Mesenchymal stem cell (in vitro differentiated cells and primary cell): Measurements from ENCODE around the gene LRRC7.
A peak's percentile ranks its signal among the peaks of the same experiment; 100 is the strongest.
"Not testable (repeated sequence)": the region's sequence is repeated elsewhere in the genome, so short reads cannot be mapped to it uniquely, and the experiment has no call there.

Experiments used
- DNase-seq: peaks from one replicate; pipeline ENCODE4 v3.0.0-alpha.2; 2013
- H2AFZ ChIP-seq: one replicate; pipeline ENCODE4 v1.6.1; 2013; ENCODE audit warnings: low read depth, mild to moderate bottlenecking, control low read depth, inconsistent platforms, low read length, moderate library complexity
- H2AK5ac ChIP-seq: 2 replicates; pipeline ENCODE4 v1.6.1; 2013; ENCODE audit warnings: low read length, moderate library complexity, mild to moderate bottlenecking, inconsistent platforms; ENCODE audit not compliant: severe bottlenecking
- H2BK120ac ChIP-seq: one replicate; pipeline ENCODE4 v1.6.1; 2013; ENCODE audit warnings: low read depth, mild to moderate bottlenecking, inconsistent platforms, low read length, moderate library complexity
- H2BK12ac ChIP-seq, 2 experiments: one replicate each; pipeline ENCODE4 v1.6.1; 2013; ENCODE audit warnings: inconsistent platforms in 2 of 2, low read length in 2 of 2, mild to moderate bottlenecking in 2 of 2, moderate library complexity in 2 of 2, control low read depth in 1 of 2
- H2BK15ac ChIP-seq: one replicate; pipeline ENCODE4 v1.6.1; 2013; ENCODE audit warnings: mild to moderate bottlenecking, low read depth, inconsistent platforms; ENCODE audit not compliant: poor library complexity, severe bottlenecking
- H2BK5ac ChIP-seq: 2 replicates; pipeline ENCODE4 v1.6.1; 2013; ENCODE audit warnings: low read depth, mild to moderate bottlenecking, low read length, control low read depth, inconsistent platforms; ENCODE audit not compliant: poor library complexity, severe bottlenecking
- H3K14ac ChIP-seq, 2 experiments: one replicate each; pipeline ENCODE4 v1.6.1; 2013; ENCODE audit warnings: inconsistent platforms in 2 of 2, low read length in 2 of 2, control low read depth in 1 of 2, mild to moderate bottlenecking in 1 of 2, moderate library complexity in 1 of 2
- H3K18ac ChIP-seq, 2 experiments: one replicate each; pipeline ENCODE4 v1.6.1; 2013; ENCODE audit warnings: inconsistent platforms in 2 of 2, low read length in 2 of 2, control low read depth in 1 of 2, low read depth in 1 of 2, mild to moderate bottlenecking in 1 of 2
- H3K23ac ChIP-seq, 2 experiments: one replicate each; pipeline ENCODE4 v1.6.1; 2013; ENCODE audit warnings: inconsistent platforms in 2 of 2, low read length in 2 of 2, mild to moderate bottlenecking in 2 of 2, moderate library complexity in 2 of 2, control low read depth in 1 of 2
- H3K27ac ChIP-seq: 2 replicates; pipeline ENCODE4 v1.5.1; 2013; ENCODE audit warnings: mild to moderate bottlenecking, moderate library complexity, low read length, control low read depth, inconsistent platforms; ENCODE audit not compliant: poor library complexity, severe bottlenecking
- H3K27me3 ChIP-seq, 2 experiments: 2 replicates each; pipeline versions ENCODE4 v1.6.1 to v1.7.0; 2013; ENCODE audit warnings: low read length in 2 of 2, mild to moderate bottlenecking in 2 of 2, moderate library complexity in 2 of 2, control low read depth in 1 of 2, inconsistent platforms in 1 of 2; ENCODE audit not compliant: control insufficient read depth in 1 of 2, insufficient read depth in 1 of 2
- H3K36me3 ChIP-seq, 2 experiments: 2 replicates each; pipeline versions ENCODE4 v1.6.1 to v1.7.0; 2013; ENCODE audit warnings: low read length in 2 of 2, control low read depth in 1 of 2, inconsistent platforms in 1 of 2, low read depth in 1 of 2, mild to moderate bottlenecking in 1 of 2; ENCODE audit not compliant: insufficient read depth in 2 of 2, control insufficient read depth in 1 of 2
- H3K4ac ChIP-seq, 2 experiments: one replicate each; pipeline ENCODE4 v1.6.1; 2013; ENCODE audit warnings: inconsistent platforms in 2 of 2, low read length in 2 of 2, mild to moderate bottlenecking in 2 of 2, moderate library complexity in 2 of 2, control low read depth in 1 of 2, low read depth in 1 of 2
- H3K4me1 ChIP-seq: 2 replicates; pipeline ENCODE4 v1.6.1; 2013; ENCODE audit warnings: low read depth, low read length, control low read depth; ENCODE audit not compliant: control insufficient read depth, insufficient read depth
- H3K4me2 ChIP-seq: 2 replicates; pipeline ENCODE4 v1.6.1; 2013; ENCODE audit warnings: low read length, mild to moderate bottlenecking, inconsistent platforms; ENCODE audit not compliant: poor library complexity, severe bottlenecking
- H3K4me3 ChIP-seq, 2 experiments: 2 replicates each; pipeline versions ENCODE4 v1.5.1 to v1.7.0; 2013; ENCODE audit warnings: low read length in 2 of 2, mild to moderate bottlenecking in 2 of 2, control low read depth in 1 of 2, low read depth in 1 of 2; ENCODE audit not compliant: insufficient read depth in 1 of 2
- H3K79me1 ChIP-seq: replicated peaks from 2 replicates; pipeline ENCODE4 v1.6.1; 2013; ENCODE audit warnings: mild to moderate bottlenecking, control low read depth, low read length, inconsistent platforms; ENCODE audit not compliant: poor library complexity, severe bottlenecking
- H3K9ac ChIP-seq: 2 replicates; pipeline ENCODE4 v1.7.0; 2013; ENCODE audit warnings: mild to moderate bottlenecking, low read length, moderate library complexity
- H3K9me3 ChIP-seq: 2 replicates; pipeline ENCODE4 v1.7.0; 2013; ENCODE audit warnings: mild to moderate bottlenecking, low read length; ENCODE audit not compliant: control insufficient read depth
- H4K8ac ChIP-seq: one replicate; pipeline ENCODE4 v1.6.1; 2013; ENCODE audit warnings: inconsistent platforms, mild to moderate bottlenecking, low read length, moderate library complexity
- H4K91ac ChIP-seq: one replicate; pipeline ENCODE4 v1.6.1; 2013; ENCODE audit warnings: mild to moderate bottlenecking, low read length, inconsistent platforms
- WGBS: methylation state at CpG from one replicate; pipeline ENCODE4 v1.1.7; 2013; ENCODE audit warnings: mixed read lengths; 5-methylcytosine and 5-hydroxymethylcytosine counted together

Gene LRRC7

DNA sequence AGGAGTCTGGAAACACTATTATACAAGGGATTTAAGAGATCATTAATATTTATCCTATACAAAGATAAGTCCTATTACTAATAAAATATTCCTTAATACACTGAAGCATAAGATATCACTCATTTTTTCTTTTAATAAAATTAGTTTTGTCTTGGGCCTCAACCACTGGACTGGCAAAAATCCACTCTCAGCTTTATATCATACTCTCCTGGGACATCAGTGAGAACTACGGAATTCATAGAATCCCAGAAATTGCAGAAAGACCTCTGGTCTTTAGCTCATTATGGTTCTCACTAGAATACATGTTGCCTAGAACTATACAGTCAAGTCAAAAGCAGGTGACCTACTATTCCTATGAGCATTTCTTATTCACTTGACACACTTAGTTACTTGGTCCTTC lies 352.7 kb downstream of the LRRC7 start:
- no peak overlapping the region for H3K4me2 ChIP-seq

DNA sequence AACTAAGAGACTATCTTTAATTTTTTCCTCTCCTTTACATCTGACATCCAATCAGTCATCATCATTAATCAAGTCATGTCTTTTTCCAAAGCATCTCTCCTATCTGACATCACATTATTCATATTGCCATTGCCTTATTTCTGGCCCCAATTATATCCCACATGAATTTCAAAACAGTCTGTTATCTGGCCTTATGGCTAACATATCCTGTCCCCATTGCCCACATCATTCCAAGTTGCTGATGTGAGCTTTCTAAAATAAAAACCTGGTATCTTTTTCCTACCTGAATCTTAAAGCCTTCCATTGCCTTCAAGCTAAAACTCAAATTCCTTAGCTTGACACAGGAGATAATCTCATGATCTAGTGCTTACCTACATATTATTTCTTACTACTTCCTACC lies 353.8 kb downstream of the LRRC7 start:
- no peak overlapping the region for H2AK5ac ChIP-seq
- no peak overlapping the region for H2BK5ac ChIP-seq
- H3K4me2 ChIP-seq = no peak overlapping the region
- no peak overlapping the region for H3K4ac ChIP-seq
- H3K9ac ChIP-seq = no peak overlapping the region
- no peaks in the 10 kb centered on the region for H3K36me3 ChIP-seq
- H2AFZ ChIP-seq = no peak overlapping the region
- no peak for DNase-seq
- no peaks in the 10 kb centered on the region for H3K27me3 ChIP-seq
- no peak overlapping the region for H2BK15ac ChIP-seq
- H3K18ac ChIP-seq = no peak overlapping the region
- no peak overlapping the region for H3K4me3 ChIP-seq
- no peak overlapping the region for H3K27ac ChIP-seq
- H3K4me1 ChIP-seq = no peaks in the 10 kb centered on the region
- no peak overlapping the region for H3K14ac ChIP-seq
- no peak overlapping the region for H2BK12ac ChIP-seq
- no peak overlapping the region for H4K8ac ChIP-seq
- no peak overlapping the region for H4K91ac ChIP-seq
- no peak overlapping the region for H3K23ac ChIP-seq
- H3K9me3 ChIP-seq = no peaks in the 10 kb centered on the region
- H2BK120ac ChIP-seq = no peak overlapping the region
- no peaks in the 10 kb centered on the region for H3K79me1 ChIP-seq

More for the DNA sequence above, 352.7 kb downstream of the LRRC7 start:
- Histone ChIP-seq H3K27me3 (no peaks in the 10 kb centered on the region), H3K9me3 (no peaks in the 10 kb centered on the region), H3K4me1 (no peaks in the 10 kb centered on the region), H3K9ac (no peak overlapping the region), H2BK15ac (no peak overlapping the region), H3K27ac (no peak overlapping the region), H3K4me3 (no peak overlapping the region), H2BK120ac (no peak overlapping the region), H3K14ac (no peak overlapping the region), H2AFZ (no peak overlapping the region), H3K18ac (no peak overlapping the region), H3K36me3 (no peaks in the 10 kb centered on the region), H2BK12ac (no peak overlapping the region), H3K23ac (no peak overlapping the region), H2AK5ac (no peak overlapping the region), H3K79me1 (no peaks in the 10 kb centered on the region), H3K4ac (no peak overlapping the region), H4K91ac (no peak overlapping the region), H4K8ac (no peak overlapping the region), H2BK5ac (no peak overlapping the region)
- WGBS = 100% methylated on average over 1 of the region's 1 CpG
- DNase-seq = no peak

DNA sequence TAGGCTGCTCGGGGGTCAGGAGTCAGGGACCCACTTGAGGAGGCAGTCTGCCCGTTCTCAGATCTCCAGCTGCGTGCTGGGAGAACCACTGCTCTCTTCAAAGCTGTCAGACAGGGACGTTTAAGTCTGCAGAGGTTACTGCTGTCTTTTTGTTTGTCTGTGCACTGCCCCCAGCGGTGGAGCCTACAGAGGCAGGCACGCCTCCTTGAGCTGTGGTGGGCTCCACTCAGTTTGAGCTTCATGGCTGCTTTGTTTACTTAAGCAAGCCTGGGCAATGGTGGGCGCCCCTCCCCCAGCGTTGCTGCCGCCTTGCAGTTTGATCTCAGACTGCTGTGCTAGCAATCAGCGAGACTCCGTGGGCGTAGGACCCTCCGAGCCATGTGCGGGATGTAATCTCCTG lies 360.5 kb downstream of the LRRC7 start:
- 83% methylated on average over 11 of the region's 14 CpGs for WGBS
- H3K4me2 ChIP-seq, DNase-seq: not testable (repeated sequence)

DNA sequence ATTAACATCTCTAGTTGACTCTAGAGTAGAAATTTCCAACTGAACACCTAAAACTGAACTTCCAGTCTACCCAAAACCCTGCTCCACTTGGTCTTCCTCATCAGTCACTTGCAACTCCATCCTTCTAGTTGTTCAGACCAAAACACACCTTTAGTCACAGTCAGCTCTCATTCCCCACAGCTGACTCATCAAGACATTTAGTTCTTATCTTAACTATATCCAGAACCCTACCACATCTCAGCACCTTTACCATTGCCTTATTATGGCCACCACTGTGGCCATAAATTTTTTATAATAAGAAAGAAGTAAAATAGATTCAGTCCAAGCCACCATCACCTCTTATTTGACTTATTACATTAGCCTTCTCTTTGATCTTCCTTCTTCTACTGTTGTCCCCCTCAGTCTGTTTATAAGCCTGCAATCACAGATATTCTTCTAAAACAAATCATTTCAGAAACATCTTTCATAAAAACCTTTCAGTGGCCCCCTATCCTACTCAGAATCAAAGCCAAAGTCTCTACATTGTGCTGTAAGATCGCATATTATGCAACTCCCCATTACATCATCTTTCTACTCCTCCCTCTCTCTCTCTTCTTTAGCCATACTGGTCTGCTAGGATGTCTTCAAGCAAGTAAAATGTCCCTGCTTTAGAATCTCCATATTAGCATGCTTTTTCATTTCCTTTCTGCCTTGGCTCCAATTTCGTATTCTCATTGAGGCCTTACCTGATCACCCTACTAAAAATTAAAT lies 361.8 kb downstream of the LRRC7 start:
- Histone ChIP-seq H3K9me3 (no peaks in the 10 kb centered on the region), H2BK5ac (no peak overlapping the region), H3K4me1 (no peaks in the 10 kb centered on the region), H3K18ac (peak overlapping the region in 1 of 2 experiments; percentile 34), H3K27ac (no peak overlapping the region), H3K14ac (no peak overlapping the region), H2BK12ac (no peak overlapping the region), H2BK15ac (no peak overlapping the region), H4K91ac (no peak overlapping the region), H3K4me3 (no peak overlapping the region), H2AK5ac (no peak overlapping the region), H3K79me1 (no peaks in the 10 kb centered on the region), H3K23ac (no peak overlapping the region), H2BK120ac (no peak overlapping the region), H2AFZ (no peak overlapping the region), H4K8ac (no peak overlapping the region), H3K4me2 (no peak overlapping the region), H3K4ac (no peak overlapping the region), H3K27me3 (no peaks in the 10 kb centered on the region), H3K36me3 (no peaks in the 10 kb centered on the region), H3K9ac (no peak overlapping the region)
- 91% methylated on average over 2 of the region's 2 CpGs for WGBS
- DNase-seq = peak; percentile 39

More for the DNA sequence above, 360.5 kb downstream of the LRRC7 start:
- not testable (repeated sequence) for H3K4ac ChIP-seq, H3K4me3 ChIP-seq, H3K18ac ChIP-seq, H2BK12ac ChIP-seq, H2AK5ac ChIP-seq, H4K91ac ChIP-seq, H4K8ac ChIP-seq, H3K9ac ChIP-seq, H3K27me3 ChIP-seq, H3K27ac ChIP-seq, H2AFZ ChIP-seq, H3K36me3 ChIP-seq, H3K79me1 ChIP-seq, H2BK120ac ChIP-seq, H3K4me1 ChIP-seq, H3K9me3 ChIP-seq, H3K14ac ChIP-seq, H2BK5ac ChIP-seq, H3K23ac ChIP-seq, H2BK15ac ChIP-seq
